ENCODE data around the gene CLIC4. TPM values are rescaled to one million over a fixed set of nuclear protein-coding genes. Genes with fewer than 3 reads are reported as not detected.
"Not testable (repeated sequence)": the region's sequence is repeated elsewhere in the genome, so short reads cannot be mapped to it uniquely, and the experiment has no call there.

The CLIC4 gene
- total and polyA plus RNA-seq, 8 donors = 53.5 to 372 (median 110) TPM

DNA sequence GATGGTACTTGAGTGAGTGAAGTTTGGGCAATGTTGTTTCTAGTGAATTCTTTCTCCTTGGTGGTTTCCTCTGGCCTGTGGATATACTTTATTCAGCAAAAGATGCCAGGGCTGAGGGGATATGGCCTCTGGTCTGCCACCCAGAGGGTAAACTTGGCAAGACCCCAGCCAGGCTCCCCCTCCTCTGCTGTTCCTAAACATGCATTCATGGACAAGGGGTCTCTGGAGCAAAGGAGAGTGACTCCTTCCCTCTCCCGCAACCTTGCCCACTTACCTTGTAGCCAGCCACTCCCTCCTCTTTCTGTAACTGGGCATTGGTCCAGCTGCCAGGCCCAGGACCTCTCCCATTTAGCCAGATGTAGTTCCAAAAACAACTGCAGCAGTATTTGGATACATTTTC lies 141.0 kb downstream of the CLIC4 start:
- H3K9me3 ChIP-seq = peaks cover 0 to 7% (median 0%) of the 10 kb centered on the region in 4 donors
- H3K27ac ChIP-seq = no peak overlapping the region
- H3K27me3 ChIP-seq = peaks cover 0 to 17% (median 0%) of the 10 kb centered on the region in 3 donors
- intact Hi-C loops (cut with DNase I; ENCODE audit: low total_unique reads) = no loop called here
- H3K4me3 ChIP-seq = no peak overlapping the region
- no peaks in the 10 kb centered on the region for H3K36me3 ChIP-seq
- peak in 1 of 2 donors; percentile 25 for DNase-seq
- H3K4me1 ChIP-seq = no peaks in the 10 kb centered on the region
- TF ChIP-seq POLR2AphosphoS5 (IDR thresholded peaks at IDR 0.05) = no peak
- TF ChIP-seq, protein P1, sequence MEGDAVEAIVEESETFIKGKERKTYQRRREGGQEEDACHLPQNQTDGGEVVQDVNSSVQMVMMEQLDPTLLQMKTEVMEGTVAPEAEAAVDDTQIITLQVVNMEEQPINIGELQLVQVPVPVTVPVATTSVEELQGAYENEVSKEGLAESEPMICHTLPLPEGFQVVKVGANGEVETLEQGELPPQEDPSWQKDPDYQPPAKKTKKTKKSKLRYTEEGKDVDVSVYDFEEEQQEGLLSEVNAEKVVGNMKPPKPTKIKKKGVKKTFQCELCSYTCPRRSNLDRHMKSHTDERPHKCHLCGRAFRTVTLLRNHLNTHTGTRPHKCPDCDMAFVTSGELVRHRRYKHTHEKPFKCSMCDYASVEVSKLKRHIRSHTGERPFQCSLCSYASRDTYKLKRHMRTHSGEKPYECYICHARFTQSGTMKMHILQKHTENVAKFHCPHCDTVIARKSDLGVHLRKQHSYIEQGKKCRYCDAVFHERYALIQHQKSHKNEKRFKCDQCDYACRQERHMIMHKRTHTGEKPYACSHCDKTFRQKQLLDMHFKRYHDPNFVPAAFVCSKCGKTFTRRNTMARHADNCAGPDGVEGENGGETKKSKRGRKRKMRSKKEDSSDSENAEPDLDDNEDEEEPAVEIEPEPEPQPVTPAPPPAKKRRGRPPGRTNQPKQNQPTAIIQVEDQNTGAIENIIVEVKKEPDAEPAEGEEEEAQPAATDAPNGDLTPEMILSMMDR (IDR thresholded peaks at IDR 0.05) = no peak
- no peak for TF ChIP-seq EP300 (IDR thresholded peaks at IDR 0.05)
- no peak for TF ChIP-seq POLR2A (IDR thresholded peaks at IDR 0.05)
- WGBS, 5 donors = 20 to 70% (median 42%) methylated on average over 1 of the region's 1 CpG

DNA sequence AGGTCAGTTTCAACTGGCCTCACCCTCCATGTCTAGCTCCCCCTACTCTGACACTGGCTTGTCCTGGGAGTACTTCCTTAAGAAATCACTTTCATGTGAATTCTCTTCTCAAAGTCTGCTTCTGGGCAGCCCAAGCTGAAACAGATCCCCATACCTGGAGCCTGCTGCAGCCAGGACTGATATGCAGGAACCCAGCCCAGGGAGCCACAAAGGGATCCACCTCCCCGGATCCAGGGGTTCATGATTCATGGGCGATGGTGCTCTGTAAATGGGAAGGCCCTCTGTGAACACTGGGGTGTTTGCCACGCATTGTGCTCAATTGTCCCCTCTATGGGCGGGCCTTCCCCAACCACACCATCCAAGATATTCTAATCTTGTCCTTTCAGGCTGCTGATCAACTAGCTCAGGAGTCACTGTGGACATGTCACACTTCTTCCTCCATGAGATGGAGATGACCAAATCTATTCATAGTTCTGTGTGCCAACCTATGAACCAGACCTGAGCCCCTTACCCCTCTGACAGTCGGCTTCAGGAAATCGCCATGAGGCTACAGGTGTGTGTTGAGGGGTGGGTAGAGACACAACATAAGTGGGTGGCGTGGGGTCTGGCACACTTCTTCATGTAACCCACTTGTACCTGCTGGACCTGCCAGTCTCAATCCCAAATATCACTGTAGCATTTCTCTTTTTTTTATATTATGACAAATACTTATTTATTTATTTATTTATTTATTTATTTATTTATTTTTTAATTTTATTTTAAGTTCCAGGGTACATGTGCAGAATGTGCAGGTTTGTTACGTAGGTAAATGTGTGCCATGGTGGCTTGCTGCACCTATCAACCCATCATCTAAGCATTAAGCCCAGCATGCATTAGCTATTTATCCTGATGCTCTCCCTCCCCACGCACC lies 143.1 kb downstream of the CLIC4 start:
- Histone ChIP-seq H3K27ac (no peak overlapping the region), H3K4me3 (no peak overlapping the region), H3K36me3 (no peaks in the 10 kb centered on the region), H3K9me3 (peaks cover 0 to 14% (median 8%) of the 10 kb centered on the region in 4 donors), H3K4me1 (no peaks in the 10 kb centered on the region), H3K27me3 (peaks cover 0 to 17% (median 0%) of the 10 kb centered on the region in 3 donors)
- intact Hi-C loops (cut with DNase I; ENCODE audit: low total_unique reads) = no loop called here
- 89 to 96% (median 94%) methylated on average over 9 of the region's 9 CpGs for WGBS, 5 donors
- DNase-seq = peak; percentile 0 to 20
- TF ChIP-seq EP300 (IDR thresholded peaks at IDR 0.05) (no peak), POLR2A (IDR thresholded peaks at IDR 0.05) (no peak), POLR2AphosphoS5 (IDR thresholded peaks at IDR 0.05) (no peak)
- TF ChIP-seq, protein P1 (IDR thresholded peaks at IDR 0.05) = no peak

DNA sequence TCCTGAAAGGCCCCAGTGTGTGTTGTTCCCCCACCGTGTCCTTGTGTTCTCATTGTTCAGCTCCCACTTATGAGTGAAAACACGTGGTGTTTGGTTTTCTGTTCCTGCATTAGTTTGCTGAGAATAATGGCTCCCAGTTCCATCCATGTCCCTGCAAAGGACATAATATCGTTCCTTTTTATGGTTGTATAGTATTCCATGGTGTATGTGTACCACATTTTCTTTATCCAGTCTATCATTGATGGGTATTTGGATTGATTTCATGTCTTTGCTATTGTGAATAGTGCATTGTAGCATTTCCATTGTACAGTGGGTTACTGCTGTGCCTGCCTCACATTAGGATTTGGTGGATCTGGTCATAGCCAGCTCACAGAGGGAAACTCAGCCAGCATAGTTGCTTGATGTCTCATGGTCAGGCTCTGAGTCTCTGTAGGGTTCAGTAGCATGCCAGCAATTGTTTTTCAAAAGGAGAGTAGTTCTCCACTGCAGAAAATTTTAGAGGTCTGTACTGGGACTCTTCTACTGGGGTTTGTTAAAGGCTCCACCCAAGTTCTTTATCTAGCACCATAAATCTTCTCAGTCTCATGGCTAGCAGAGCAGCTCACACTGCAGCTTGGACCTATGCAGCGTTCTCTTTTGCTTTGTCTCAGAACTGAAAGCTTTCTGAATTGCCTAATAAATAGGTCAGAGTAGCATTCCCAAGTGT lies 143.9 kb downstream of the CLIC4 start:
- WGBS, 5 donors = 84 to 91% (median 90%) methylated on average over 4 of the region's 4 CpGs

DNA sequence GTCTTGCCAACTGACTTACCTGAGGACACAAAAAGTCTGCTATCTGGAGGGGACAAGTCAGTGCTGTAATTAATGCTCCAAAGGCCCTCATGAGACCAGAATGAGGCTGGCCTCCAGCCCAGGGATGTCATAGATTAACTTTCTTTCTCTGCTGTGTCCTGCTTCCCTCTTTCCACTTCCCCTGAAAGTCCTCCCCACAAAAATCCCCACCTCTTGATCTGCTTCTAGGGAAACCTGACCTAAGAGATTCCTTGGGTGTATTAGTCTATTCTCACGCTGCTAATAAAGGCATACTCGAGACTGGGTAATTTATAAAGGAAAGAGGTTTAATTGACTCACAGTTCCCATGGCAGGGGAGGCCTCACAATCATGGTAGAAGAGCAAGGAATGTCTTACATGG lies 145.6 kb downstream of the CLIC4 start:
- Histone ChIP-seq H3K4me3 (no peak overlapping the region), H3K9me3 (peaks cover 0 to 10% (median 7%) of the 10 kb centered on the region in 4 donors), H3K27ac (no peak overlapping the region), H3K4me1 (peaks cover 0 to 5% (median 0%) of the 10 kb centered on the region in 4 donors), H3K27me3 (peaks cover 0 to 17% (median 0%) of the 10 kb centered on the region in 3 donors), H3K36me3 (no peaks in the 10 kb centered on the region)
- 83 to 94% (median 90%) methylated on average over 2 of the region's 2 CpGs for WGBS, 5 donors
- TF ChIP-seq POLR2A (IDR thresholded peaks at IDR 0.05) = no peak
- no peak for TF ChIP-seq EP300 (IDR thresholded peaks at IDR 0.05)
- TF ChIP-seq, protein P1 (IDR thresholded peaks at IDR 0.05) = no peak
- TF ChIP-seq POLR2AphosphoS5 (IDR thresholded peaks at IDR 0.05) = no peak
- intact Hi-C loops (cut with DNase I; ENCODE audit: low total_unique reads) = no loop called here
- peak; percentile 3 to 11 for DNase-seq

More for the DNA sequence above, 143.9 kb downstream of the CLIC4 start:
- intact Hi-C loops (cut with DNase I; ENCODE audit: low total_unique reads) = no loop called here
- peak in 1 of 2 donors; percentile 7 for DNase-seq
- Histone ChIP-seq H3K36me3 (no peaks in the 10 kb centered on the region), H3K27me3 (peaks cover 0 to 17% (median 0%) of the 10 kb centered on the region in 3 donors), H3K4me3 (no peak overlapping the region), H3K9me3 (peaks cover 0 to 10% (median 7%) of the 10 kb centered on the region in 4 donors), H3K27ac (no peak overlapping the region), H3K4me1 (peaks cover 0 to 5% (median 0%) of the 10 kb centered on the region in 4 donors)
- no peak for TF ChIP-seq POLR2AphosphoS5 (IDR thresholded peaks at IDR 0.05)
- no peak for TF ChIP-seq POLR2A (IDR thresholded peaks at IDR 0.05)
- TF ChIP-seq, protein P1 (IDR thresholded peaks at IDR 0.05) = no peak
- no peak for TF ChIP-seq EP300 (IDR thresholded peaks at IDR 0.05)

DNA sequence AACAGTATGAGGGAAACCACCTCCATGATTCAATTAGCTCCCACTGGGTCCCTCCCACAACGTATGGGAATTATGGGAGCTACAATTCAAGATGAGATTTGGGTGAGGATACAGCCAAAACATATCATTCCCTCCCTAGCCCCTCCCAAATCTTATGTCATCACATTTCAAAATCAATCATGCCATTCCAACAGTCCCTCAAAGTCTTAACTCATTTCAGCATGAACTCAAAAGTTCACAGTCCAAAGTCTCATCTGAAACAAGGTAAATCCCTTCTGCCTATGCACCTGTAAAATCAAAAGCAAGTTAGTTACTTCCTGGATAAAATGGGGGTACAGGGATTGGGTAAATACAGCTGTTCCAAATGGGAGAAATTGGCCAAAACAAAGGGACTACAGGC lies 146.1 kb downstream of the CLIC4 start:
- H3K9me3 ChIP-seq = peaks cover 0 to 10% (median 7%) of the 10 kb centered on the region in 4 donors
- peaks cover 0 to 17% (median 0%) of the 10 kb centered on the region in 3 donors for H3K27me3 ChIP-seq
- H3K4me1 ChIP-seq; H3K4me3 ChIP-seq; intact Hi-C loops (cut with DNase I; ENCODE audit: low total_unique reads); H3K36me3 ChIP-seq; H3K27ac ChIP-seq: not testable (repeated sequence)
- WGBS, 5 donors = 44 to 88% (median 78%) methylated on average over 1 of the region's 1 CpG
- DNase-seq = peak in 1 of 2 donors; percentile 4
